GM12878 (cell line): ENCODE data around the gene PLS3. TPM values are rescaled to one million over a fixed set of nuclear protein-coding genes. Genes with fewer than 3 reads are reported as not detected.
A peak's percentile ranks its signal among the peaks of the same experiment; 100 is the strongest.

Source experiments
- ATAC-seq: fragments of 200-7000 bp; cut with Tn5 transposase; 3 replicates; pipeline ENCODE4 v1.9.1; 2020; ENCODE audit warnings: mild to moderate bottlenecking, moderate library complexity
- BruUV-seq: library from RNA; stranded (reverse); fragments of 400-500 nt; replicated peaks from 2 replicates; lab custom pipeline; 2021; lab: Mats Ljungman, UMichigan
- CTCF ChIA-PET: fragments of 300-600 bp; sonication (Branson Sonifier 250); formaldehyde crosslinking; extraction: SDS; loops from one replicate; lab custom pipeline; 2021; ENCODE audit warnings: inconsistent platforms; lab: Yijun Ruan, JAX
- POLR2A ChIA-PET: fragments of 350-600 bp; formaldehyde crosslinking; extraction: SDS; loops from one replicate; lab custom pipeline; 2021; ENCODE audit warnings: inconsistent platforms; lab: Charles Lee
- RAD21 ChIA-PET: fragments of 300-600 bp; sonication (Branson Sonifier 250); formaldehyde crosslinking; loops from one replicate; lab custom pipeline; 2023; ENCODE audit warnings: antibody characterized with exemption; ENCODE audit not compliant: unreplicated experiment; lab: Charles Lee
- SMC1A ChIA-PET: fragments of 300-600 bp; sonication (Branson Sonifier 250); formaldehyde crosslinking; loops from one replicate; lab custom pipeline; 2023; ENCODE audit not compliant: unreplicated experiment, uncharacterized antibody; lab: Charles Lee
- DNase-seq: peaks from one replicate; pipeline ENCODE4 v3.0.0-alpha.2; 2011; ENCODE audit warnings: low read depth, low spot score
- FAIRE-seq: peaks from 3 replicates; lab custom pipeline; 2011; peaks lifted over from hg19 to GRCh38; lab: Jason Lieb, UNC
- H2AFZ ChIP-seq: 2 replicates; pipeline ENCODE4 v1.6.0; 2011; ENCODE audit warnings: low read depth, low read length, control low read depth; ENCODE audit not compliant: control insufficient read depth
- H3K27ac ChIP-seq: 2 replicates; pipeline ENCODE4 v1.5.1; 2011; ENCODE audit warnings: control low read depth; ENCODE audit not compliant: control insufficient read depth, insufficient read depth
- H3K27me3 ChIP-seq, 2 experiments: replicated peaks in 1 of 2; 2 replicates each; pipeline versions ENCODE4 v1.6.0 to v1.6.1; 2011; ENCODE audit warnings: low read length in 1 of 2; ENCODE audit not compliant: control insufficient read depth in 2 of 2, insufficient read depth in 2 of 2
- H3K36me3 ChIP-seq, 2 experiments: 2 replicates each; pipeline ENCODE4 v1.5.1; 2011; ENCODE audit warnings: low read length in 1 of 2; ENCODE audit not compliant: control insufficient read depth in 2 of 2, insufficient read depth in 2 of 2
- H3K4me1 ChIP-seq: 2 replicates; pipeline ENCODE4 v1.6.1; 2011; ENCODE audit warnings: mild to moderate bottlenecking, low read length, moderate library complexity, mixed read lengths; ENCODE audit not compliant: control insufficient read depth, insufficient read depth
- H3K4me2 ChIP-seq: 2 replicates; pipeline ENCODE4 v1.6.0; 2011; ENCODE audit warnings: control low read depth; ENCODE audit not compliant: control insufficient read depth, insufficient read depth
- H3K4me3 ChIP-seq: fragments of 200-600 bp; sonication (generic); 2 replicates; pipeline ENCODE4 v1.5.1; 2016
- H3K79me2 ChIP-seq: 2 replicates; pipeline ENCODE4 v1.6.0; 2011; ENCODE audit warnings: low read length; ENCODE audit not compliant: control insufficient read depth, insufficient read depth
- H3K9ac ChIP-seq: 2 replicates; pipeline ENCODE4 v1.8.0; 2011; ENCODE audit warnings: low read length, control low read depth, mixed read lengths; ENCODE audit not compliant: control insufficient read depth, insufficient read depth
- H3K9me3 ChIP-seq: replicated peaks from 3 replicates; pipeline ENCODE4 v1.5.1; 2011; ENCODE audit warnings: mild to moderate bottlenecking, low read length; ENCODE audit not compliant: control insufficient read depth, insufficient read depth
- H4K20me1 ChIP-seq: 2 replicates; pipeline ENCODE4 v1.6.0; 2011; ENCODE audit not compliant: control insufficient read depth, insufficient read depth
- GABPA ChIP-seq: IDR thresholded peaks from 2 replicates; pipeline ENCODE4 v1.6.1; 2014; ENCODE audit warnings: antibody characterized with exemption, low read depth, mild to moderate bottlenecking, inconsistent platforms
- IKZF2 ChIP-seq, 2 experiments: fragments of 450-650 bp; IDR thresholded peaks; 2 replicates each; pipeline ENCODE4 v1.6.1; 2017; ENCODE audit warnings: mild to moderate bottlenecking in 2 of 2, moderate library complexity in 2 of 2
- RAD51 ChIP-seq: fragments of 450-650 bp; IDR thresholded peaks from 2 replicates; pipeline ENCODE4 v1.6.1; 2016; ENCODE audit warnings: moderate library complexity, mild to moderate bottlenecking, inconsistent platforms
- WGBS: methylation state at CpG from one replicate; pipeline ENCODE4 v1.1.6; 2016; ENCODE audit warnings: low lambda C conversion rate; ENCODE audit not compliant: insufficient replicate concordance, insufficient coverage; ENCODE audit errors: missing lambda C conversion rate; 5-methylcytosine and 5-hydroxymethylcytosine counted together
- in situ Hi-C: fragments of 300-500 bp; cut with MboI; formaldehyde crosslinking; loops from 9 replicates; pipeline ENCODE4 v1.14.3; 2018; ENCODE audit warnings: mixed read lengths
- intact Hi-C: fragments of 100-400 bp; cut with micrococcal nuclease; formaldehyde crosslinking; loops from one replicate; pipeline ENCODE4 v1.14.2; 2022; ENCODE audit not compliant: unreplicated experiment
- polyA plus RNA-seq, 11 experiments: library from polyadenylated mRNA; depleted of rRNA in 4 of 11; unstranded in 6 of 11; stranded (reverse) in 5 of 11; fragments of >200 nt; fragmentation: Nextera tagmentation in 4 of 11; fragmentation: Illumina TruSeq in 1 of 11; extraction: Ambion mirVana in 4 of 11; extraction: Trizol in 1 of 11; gene quantifications; 1 replicate in 1 of 11; 2 replicates in 10 of 11; pipeline versions ENCODE4 v1.2.1 to v1.2.3, GENCODE V29; 2011 to 2016; ENCODE audit warnings: inconsistent platforms in 2 of 11, missing spikeins in 2 of 11, low read depth in 1 of 11
- total RNA-seq, 4 experiments: library from RNA; depleted of rRNA in 3 of 4; stranded (reverse); fragments of >200 nt in 3 of 4; fragmentation: Illumina TruSeq in 1 of 4; extraction: Trizol in 1 of 4; gene quantifications; 2 replicates each; pipeline versions ENCODE4 v1.2.1 to v1.2.3, GENCODE V29; 2013 to 2021

PLS3 gene
- total and polyA plus RNA-seq, 10 of the 15 experiments (the other 5 are each of a cell fraction or from before 2014, with no cell fraction given): 47.6 to 236 (median 174) TPM

DNA sequence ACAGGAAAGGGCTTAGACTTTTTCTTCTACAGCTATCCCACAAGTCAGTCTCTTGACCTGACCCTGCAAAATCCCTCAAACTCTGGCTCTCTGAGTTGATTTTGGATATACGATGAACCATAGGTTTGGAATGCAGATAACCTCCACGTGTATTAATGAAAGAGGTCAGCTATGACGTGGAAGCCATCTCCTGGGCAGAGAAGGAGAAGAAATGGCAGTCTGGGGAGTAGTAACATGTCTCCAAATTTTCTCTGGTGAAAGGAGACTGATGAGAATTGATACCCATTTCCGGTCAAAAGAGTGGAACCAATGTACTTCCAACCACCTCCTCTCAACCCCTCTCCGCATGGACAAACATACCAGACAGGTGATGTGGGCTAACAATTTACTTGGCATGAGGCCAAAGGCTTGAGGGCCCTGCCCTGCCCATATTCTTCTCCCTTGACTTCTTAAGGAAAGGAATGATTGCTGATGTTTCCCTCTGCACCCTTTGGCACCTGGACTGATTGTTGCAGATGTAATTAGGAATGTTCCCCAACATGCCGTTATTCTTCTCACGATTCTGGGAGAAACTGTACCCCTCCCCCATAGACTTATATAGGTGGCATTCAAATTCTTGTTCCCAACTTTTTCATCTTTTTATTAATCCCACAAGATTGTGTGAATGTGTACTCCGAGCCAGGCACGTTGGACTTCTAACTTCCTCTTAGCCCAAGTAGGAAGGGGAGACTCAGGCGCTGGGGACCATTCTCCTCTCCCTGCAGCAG lies 580 bp upstream of the PLS3 start:
- H3K27ac ChIP-seq: peak overlapping the region; percentile 33; the same call in 1 of the 2 replicates
- intact Hi-C loops: loop anchor here (5.0 to 10.0 kb wide), 2 partner anchors 198 to 336 kb away; no protein-coding TSS in a partner anchor
- WGBS: 39% methylated on average over 10 of the region's 10 CpGs
- CTCF ChIA-PET: interaction anchor here (1.6 to 4.8 kb wide), 2 partner anchors 10 to 230 kb away, joined by 4 to 62 read pairs; no protein-coding TSS in a partner anchor
- H4K20me1 ChIP-seq: no peaks in the 10 kb centered on the region
- TF ChIP-seq RAD51 (no peak), GABPA (no peak), IKZF2 (IDR thresholded peaks at IDR 0.05) (0 out of 4 replicates have a peak, but pooled peaks of 1 of the 2 experiments have one; percentile 19)
- TF ChIP-seq, all 136 proteins: peak for 1
- RAD21 ChIA-PET: interaction anchor here (1.2 to 2.6 kb wide), 2 partner anchors 10 to 57 kb away, joined by 4 to 8 read pairs; no protein-coding TSS in a partner anchor
- Histone ChIP-seq H3K4me1 (no peaks in the 10 kb centered on the region), H2AFZ (peak overlapping the region; percentile 50; the same call in 1 of the 2 replicates), H3K4me3 (peak overlapping the region; percentile 25; the same call in 1 of the 2 replicates), H3K36me3 (no peaks in the 10 kb centered on the region), H3K9me3 (no peaks in the 10 kb centered on the region), H3K27me3 (peaks cover 0 to 3% of the 10 kb centered on the region in 2 experiments; a peak in 3 of 4 replicates), H3K9ac (no peak overlapping the region), H3K79me2 (peaks cover 2% of the 10 kb centered on the region), H3K4me2 (0 out of 2 replicates have a peak overlapping the region, but pooled peaks have one; percentile 5)
- no peak for FAIRE-seq
- in situ Hi-C loops: loop anchor here (10.0 kb wide), 1 partner anchor 226 kb away; no protein-coding TSS in a partner anchor
- no peak for ATAC-seq
- BruUV-seq: no TSS peak
- DNase-seq: no peak
- POLR2A ChIA-PET: interaction anchor here (1.1 to 1.5 kb wide), 2 partner anchors 22 to 30 kb away, joined by 3 to 7 read pairs; no protein-coding TSS in a partner anchor
- SMC1A ChIA-PET: interaction anchor here (0.8 to 5.4 kb wide), 5 partner anchors 9 to 229 kb away, joined by 3 to 25 read pairs (median 5); no protein-coding TSS in a partner anchor
